ENCODE data around the gene EIF5. TPM values are rescaled to one million over a fixed set of nuclear protein-coding genes. Genes with fewer than 3 reads are reported as not detected.

Gene EIF5
- total and polyA plus RNA-seq, 3 experiments from 2014 or later, result 312 to 409 (median 394) TPM

DNA sequence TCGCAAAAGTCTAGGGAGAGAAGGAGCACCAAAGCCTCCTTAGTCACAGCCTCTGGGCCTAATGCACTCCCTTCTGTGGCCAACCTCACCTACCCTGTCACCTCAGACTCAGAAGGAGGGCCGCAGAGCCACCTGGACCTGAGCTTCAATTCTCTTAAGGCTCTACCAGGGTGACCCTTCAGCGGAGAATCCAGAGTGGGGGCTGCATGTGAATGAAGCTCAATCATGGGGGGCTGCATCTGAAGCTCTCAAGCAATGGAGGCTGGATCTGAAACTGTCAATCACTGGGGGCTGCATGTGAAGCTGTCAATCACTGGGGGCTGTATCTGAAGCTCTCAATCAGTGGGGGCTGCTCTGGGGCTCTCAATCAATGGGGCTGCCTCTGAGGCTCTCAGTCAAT, 43.1 kb upstream of the EIF5 start:
- Histone ChIP-seq H3K36me3 (ENCODE audit: insufficient read depth, low read length) (no peaks in the 10 kb centered on the region), H3K4me1 (ENCODE audit: insufficient read depth, low read length) (no peaks in the 10 kb centered on the region), H3K27ac (ENCODE audit: low read depth, low read length) (no peak overlapping the region), H3K4me3 (ENCODE audit: low read length) (no peak overlapping the region), H3K27me3 (ENCODE audit: insufficient read depth, low read length, poor library complexity, severe bottlenecking) (no peaks in the 10 kb centered on the region), H3K9me3 (ENCODE audit: low read length) (no peaks in the 10 kb centered on the region)
- no peak for DNase-seq
- Mint-ChIP-seq H3K4me1 (no peaks in the 10 kb centered on the region), H3K27ac (no peak overlapping the region), H3K36me3 (no peaks in the 10 kb centered on the region), H3K4me3 (no peak overlapping the region), H3K27me3 (peaks cover 4 to 29% of the 10 kb centered on the region in 2 donors), H3K9me3 (no peaks in the 10 kb centered on the region)
- CTCF ChIA-PET, result interaction anchor here (1.5 to 1.7 kb wide), 3 partner anchors 10 to 597 kb away, joined by 4 to 12 read pairs (median 6); no protein-coding TSS in a partner anchor
- POLR2A ChIA-PET, result no interaction called here

DNA sequence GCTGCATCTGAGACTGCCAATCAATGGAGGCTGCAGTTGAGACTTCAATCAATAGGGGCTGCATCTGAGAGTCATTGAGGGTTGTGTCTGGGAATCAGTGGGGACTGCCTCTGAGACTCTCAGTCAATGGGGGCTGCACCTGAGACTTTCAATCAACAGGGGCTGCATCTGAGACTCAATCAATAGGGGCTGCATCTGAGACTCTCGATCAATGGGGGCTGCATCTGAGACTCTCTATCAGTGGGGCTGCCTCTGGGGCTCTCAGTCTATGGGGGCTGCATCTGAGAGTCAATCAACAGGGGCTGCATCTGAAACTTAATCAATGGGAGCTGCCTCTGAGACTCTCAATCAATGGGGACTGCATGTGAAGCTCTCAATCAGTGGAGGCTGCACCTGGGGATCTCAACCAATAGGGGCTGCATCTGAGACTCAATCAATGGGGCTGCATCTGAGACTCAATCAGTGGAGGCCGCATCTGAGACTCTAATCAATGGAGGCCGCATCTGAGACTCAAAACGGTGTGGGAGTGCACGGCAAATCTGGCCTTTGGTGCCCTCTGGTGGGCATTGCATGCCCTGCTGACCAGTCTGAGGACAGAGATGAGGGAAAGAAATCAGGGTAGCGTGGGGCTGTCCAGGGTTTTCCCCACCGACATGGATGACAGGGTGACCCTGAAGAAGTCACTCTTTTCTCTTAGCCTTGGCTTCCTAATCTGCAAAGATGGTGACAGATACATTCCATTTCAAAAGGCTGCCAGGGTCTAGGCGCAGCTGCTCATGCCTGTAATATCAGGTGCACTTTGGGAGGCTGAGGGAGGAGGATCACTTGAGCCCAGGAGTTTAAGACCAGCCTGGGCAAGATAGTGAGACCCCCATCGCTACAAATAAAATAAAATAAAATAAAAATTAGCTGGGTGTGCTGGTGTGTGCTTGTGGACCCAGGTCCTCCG, 41.3 kb upstream of the EIF5 start:
- H3K27me3 Mint-ChIP-seq, result peaks cover 3 to 16% of the 10 kb centered on the region in 2 donors
- H3K9me3 Mint-ChIP-seq, result no peaks in the 10 kb centered on the region
- no peaks in the 10 kb centered on the region for H3K4me1 ChIP-seq (ENCODE audit: insufficient read depth, low read length)
- CTCF ChIA-PET, result interaction anchor here (1.0 to 2.2 kb wide), 5 partner anchors 12 to 188 kb away, joined by 3 to 7 read pairs (median 5); no protein-coding TSS in a partner anchor
- no peak overlapping the region for H3K4me3 ChIP-seq (ENCODE audit: low read length)
- no peak overlapping the region for H3K4me3 Mint-ChIP-seq
- H3K27me3 ChIP-seq (ENCODE audit: insufficient read depth, low read length, poor library complexity, severe bottlenecking), result no peaks in the 10 kb centered on the region
- H3K27ac Mint-ChIP-seq, result no peak overlapping the region
- H3K36me3 Mint-ChIP-seq, result no peaks in the 10 kb centered on the region
- H3K27ac ChIP-seq (ENCODE audit: low read depth, low read length), result no peak overlapping the region
- H3K36me3 ChIP-seq (ENCODE audit: insufficient read depth, low read length), result no peaks in the 10 kb centered on the region
- H3K9me3 ChIP-seq (ENCODE audit: low read length), result no peaks in the 10 kb centered on the region
- no peaks in the 10 kb centered on the region for H3K4me1 Mint-ChIP-seq
- POLR2A ChIA-PET, result no interaction called here
- peak; percentile 45 to 73 (median 57) for DNase-seq

DNA sequence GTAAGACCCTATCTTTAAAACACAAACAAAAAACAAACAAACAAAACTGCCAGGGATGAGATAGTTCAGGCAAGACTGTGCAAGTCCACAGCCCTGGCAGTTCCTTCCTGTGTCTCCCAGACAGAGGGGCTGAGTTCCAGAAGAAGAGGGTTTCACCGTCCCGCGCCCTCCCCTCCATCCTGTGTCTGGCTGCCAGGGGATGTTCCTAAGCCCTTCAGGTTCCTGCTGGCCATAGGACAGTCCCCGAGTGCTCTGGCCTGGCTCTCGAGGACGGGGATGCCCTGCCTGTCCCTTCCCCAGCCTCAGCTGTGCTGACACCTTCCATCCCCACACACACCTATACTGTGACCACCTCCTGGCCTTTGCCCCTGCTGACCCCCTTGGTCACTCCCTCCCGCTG, 40.6 kb upstream of the EIF5 start:
- Mint-ChIP-seq H3K27ac (no peak overlapping the region), H3K4me3 (no peak overlapping the region), H3K9me3 (no peaks in the 10 kb centered on the region), H3K36me3 (no peaks in the 10 kb centered on the region), H3K27me3 (peaks cover 3 to 12% of the 10 kb centered on the region in 2 donors), H3K4me1 (no peaks in the 10 kb centered on the region)
- Histone ChIP-seq H3K27me3 (ENCODE audit: insufficient read depth, low read length, poor library complexity, severe bottlenecking) (no peaks in the 10 kb centered on the region), H3K4me3 (ENCODE audit: low read length) (no peak overlapping the region), H3K27ac (ENCODE audit: low read depth, low read length) (no peak overlapping the region), H3K36me3 (ENCODE audit: insufficient read depth, low read length) (no peaks in the 10 kb centered on the region), H3K9me3 (ENCODE audit: low read length) (no peaks in the 10 kb centered on the region), H3K4me1 (ENCODE audit: insufficient read depth, low read length) (no peaks in the 10 kb centered on the region)
- ChIA-PET CTCF (interaction anchor here (1.4 to 2.2 kb wide), 3 partner anchors 97 to 189 kb away, joined by 4 to 7 read pairs (median 5); no protein-coding TSS in a partner anchor), POLR2A (no interaction called here)
- no peak for DNase-seq

DNA sequence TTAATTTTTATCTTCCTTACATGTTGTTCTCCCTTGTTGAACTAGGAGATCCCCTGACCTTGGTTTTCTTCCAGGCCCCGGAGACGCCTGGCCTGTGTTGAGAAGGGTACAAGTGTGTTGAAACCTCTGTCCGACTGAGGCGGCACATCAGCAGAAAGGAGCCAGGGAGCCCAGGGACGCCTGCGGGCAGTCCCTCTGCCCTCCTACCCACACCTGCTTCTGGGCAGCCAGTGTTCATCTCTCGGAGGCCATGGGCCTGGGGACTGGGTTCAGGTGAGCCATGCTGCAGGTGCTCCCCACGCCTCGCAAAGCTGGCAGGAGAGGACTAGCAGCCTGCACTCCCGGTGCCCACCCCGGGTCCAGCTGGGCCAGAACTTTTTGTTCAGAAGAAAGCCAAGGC, 39.9 kb upstream of the EIF5 start:
- Histone ChIP-seq H3K27me3 (ENCODE audit: insufficient read depth, low read length, poor library complexity, severe bottlenecking) (no peaks in the 10 kb centered on the region), H3K36me3 (ENCODE audit: insufficient read depth, low read length) (no peaks in the 10 kb centered on the region), H3K4me3 (ENCODE audit: low read length) (no peak overlapping the region), H3K27ac (ENCODE audit: low read depth, low read length) (no peak overlapping the region), H3K9me3 (ENCODE audit: low read length) (no peaks in the 10 kb centered on the region), H3K4me1 (ENCODE audit: insufficient read depth, low read length) (no peaks in the 10 kb centered on the region)
- CTCF ChIA-PET, result interaction anchor here (0.6 to 1.2 kb wide), 3 partner anchors 12 to 600 kb away, joined by 3 to 5 read pairs (median 3); no protein-coding TSS in a partner anchor
- Mint-ChIP-seq H3K9me3 (no peaks in the 10 kb centered on the region), H3K4me1 (no peaks in the 10 kb centered on the region), H3K4me3 (no peak overlapping the region), H3K27ac (no peak overlapping the region), H3K36me3 (no peaks in the 10 kb centered on the region), H3K27me3 (peaks cover 3 to 8% of the 10 kb centered on the region in 2 donors)
- POLR2A ChIA-PET, result no interaction called here
- no peak for DNase-seq

DNA sequence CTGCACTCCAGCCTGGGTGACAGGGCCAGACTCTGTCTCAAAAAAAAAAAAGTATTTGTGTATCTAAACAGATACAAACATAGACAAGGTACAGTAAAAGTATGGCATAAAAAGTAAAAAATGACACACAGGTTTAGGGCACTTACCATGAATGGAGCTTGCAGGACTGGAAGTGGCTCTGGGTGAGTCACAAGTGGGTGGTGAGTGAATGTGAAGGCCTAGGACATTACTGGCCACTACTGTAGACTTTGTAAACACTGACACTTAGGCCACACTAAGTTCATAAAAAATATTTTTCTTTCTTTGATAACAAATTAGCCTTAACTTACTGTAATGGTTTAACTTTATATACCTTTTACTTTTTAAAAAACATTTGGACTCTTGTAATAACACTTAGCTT, 38.0 kb upstream of the EIF5 start:
- H3K4me1 Mint-ChIP-seq, result no peaks in the 10 kb centered on the region
- Histone ChIP-seq H3K4me3 (ENCODE audit: low read length) (no peak overlapping the region), H3K27me3 (ENCODE audit: insufficient read depth, low read length, poor library complexity, severe bottlenecking) (no peaks in the 10 kb centered on the region), H3K27ac (ENCODE audit: low read depth, low read length) (no peak overlapping the region), H3K4me1 (ENCODE audit: insufficient read depth, low read length) (no peaks in the 10 kb centered on the region), H3K36me3 (ENCODE audit: insufficient read depth, low read length) (no peaks in the 10 kb centered on the region), H3K9me3 (ENCODE audit: low read length) (no peaks in the 10 kb centered on the region)
- H3K27me3 Mint-ChIP-seq, result peaks cover 3 to 5% of the 10 kb centered on the region in 2 donors
- H3K36me3 Mint-ChIP-seq, result no peaks in the 10 kb centered on the region
- no peaks in the 10 kb centered on the region for H3K9me3 Mint-ChIP-seq
- no peak overlapping the region for H3K4me3 Mint-ChIP-seq
- no peak for DNase-seq
- ChIA-PET POLR2A (no interaction called here), CTCF (no interaction called here)
- no peak overlapping the region for H3K27ac Mint-ChIP-seq

DNA sequence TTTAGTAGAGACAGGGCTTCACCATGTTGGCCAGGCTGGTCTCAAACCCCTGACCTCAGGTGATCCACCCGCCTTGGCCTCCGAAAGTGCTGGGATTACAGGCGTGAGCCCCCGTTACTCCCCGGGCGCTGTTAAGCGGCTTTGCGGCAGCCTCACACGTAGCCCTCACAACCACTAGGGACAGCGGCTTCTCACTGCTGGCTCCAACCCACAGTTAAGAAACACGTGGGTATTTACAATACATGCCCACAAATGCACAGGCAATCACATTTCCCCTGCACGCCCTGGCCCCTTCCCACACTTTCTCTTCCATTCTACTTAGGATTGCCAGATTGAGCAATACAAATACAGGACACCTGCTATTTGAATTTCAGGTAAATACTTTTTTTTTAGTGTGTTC, 37.0 kb upstream of the EIF5 start:
- no peaks in the 10 kb centered on the region for H3K4me1 Mint-ChIP-seq
- H3K4me1 ChIP-seq (ENCODE audit: insufficient read depth, low read length), result no peaks in the 10 kb centered on the region
- no peaks in the 10 kb centered on the region for H3K36me3 ChIP-seq (ENCODE audit: insufficient read depth, low read length)
- H3K4me3 ChIP-seq (ENCODE audit: low read length), result no peak overlapping the region
- no peaks in the 10 kb centered on the region for H3K9me3 ChIP-seq (ENCODE audit: low read length)
- no peaks in the 10 kb centered on the region for H3K36me3 Mint-ChIP-seq
- ChIA-PET CTCF (no interaction called here), POLR2A (no interaction called here)
- H3K27me3 Mint-ChIP-seq, result peaks cover 3 to 8% of the 10 kb centered on the region in 2 donors
- no peak overlapping the region for H3K27ac Mint-ChIP-seq
- no peaks in the 10 kb centered on the region for H3K27me3 ChIP-seq (ENCODE audit: insufficient read depth, low read length, poor library complexity, severe bottlenecking)
- no peak overlapping the region for H3K27ac ChIP-seq (ENCODE audit: low read depth, low read length)
- no peak for DNase-seq
- H3K9me3 Mint-ChIP-seq, result no peaks in the 10 kb centered on the region
- no peak overlapping the region for H3K4me3 Mint-ChIP-seq

DNA sequence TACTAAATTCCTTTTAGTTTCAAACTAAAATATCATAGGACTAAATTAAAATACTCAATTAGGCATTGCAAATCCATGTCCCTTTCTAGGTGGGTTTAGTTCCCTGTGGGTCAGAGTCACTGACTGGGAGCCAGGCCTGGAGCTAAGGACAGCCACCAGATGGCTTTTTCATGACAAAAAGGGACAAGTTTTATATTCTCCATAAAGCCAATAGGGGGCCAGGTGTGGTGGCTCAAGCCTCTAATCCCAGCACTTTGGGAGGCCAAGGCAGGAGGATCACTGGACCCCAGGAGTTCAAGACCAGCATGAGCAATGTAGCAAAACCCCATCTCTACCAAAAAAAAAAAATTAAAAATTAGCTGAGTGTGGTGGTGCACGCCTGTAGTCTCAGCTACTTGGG, 35.4 kb upstream of the EIF5 start:
- no peak overlapping the region for H3K4me3 Mint-ChIP-seq
- ChIA-PET POLR2A (no interaction called here), CTCF (no interaction called here)
- Histone ChIP-seq H3K9me3 (ENCODE audit: low read length) (no peaks in the 10 kb centered on the region), H3K4me1 (ENCODE audit: insufficient read depth, low read length) (no peaks in the 10 kb centered on the region), H3K27me3 (ENCODE audit: insufficient read depth, low read length, poor library complexity, severe bottlenecking) (no peaks in the 10 kb centered on the region), H3K4me3 (ENCODE audit: low read length) (no peak overlapping the region), H3K36me3 (ENCODE audit: insufficient read depth, low read length) (no peaks in the 10 kb centered on the region), H3K27ac (ENCODE audit: low read depth, low read length) (no peak overlapping the region)
- H3K27ac Mint-ChIP-seq, result no peak overlapping the region
- peaks cover 3 to 8% of the 10 kb centered on the region in 2 donors for H3K27me3 Mint-ChIP-seq
- H3K4me1 Mint-ChIP-seq, result no peaks in the 10 kb centered on the region
- no peak for DNase-seq
- H3K36me3 Mint-ChIP-seq, result no peaks in the 10 kb centered on the region
- no peaks in the 10 kb centered on the region for H3K9me3 Mint-ChIP-seq

DNA sequence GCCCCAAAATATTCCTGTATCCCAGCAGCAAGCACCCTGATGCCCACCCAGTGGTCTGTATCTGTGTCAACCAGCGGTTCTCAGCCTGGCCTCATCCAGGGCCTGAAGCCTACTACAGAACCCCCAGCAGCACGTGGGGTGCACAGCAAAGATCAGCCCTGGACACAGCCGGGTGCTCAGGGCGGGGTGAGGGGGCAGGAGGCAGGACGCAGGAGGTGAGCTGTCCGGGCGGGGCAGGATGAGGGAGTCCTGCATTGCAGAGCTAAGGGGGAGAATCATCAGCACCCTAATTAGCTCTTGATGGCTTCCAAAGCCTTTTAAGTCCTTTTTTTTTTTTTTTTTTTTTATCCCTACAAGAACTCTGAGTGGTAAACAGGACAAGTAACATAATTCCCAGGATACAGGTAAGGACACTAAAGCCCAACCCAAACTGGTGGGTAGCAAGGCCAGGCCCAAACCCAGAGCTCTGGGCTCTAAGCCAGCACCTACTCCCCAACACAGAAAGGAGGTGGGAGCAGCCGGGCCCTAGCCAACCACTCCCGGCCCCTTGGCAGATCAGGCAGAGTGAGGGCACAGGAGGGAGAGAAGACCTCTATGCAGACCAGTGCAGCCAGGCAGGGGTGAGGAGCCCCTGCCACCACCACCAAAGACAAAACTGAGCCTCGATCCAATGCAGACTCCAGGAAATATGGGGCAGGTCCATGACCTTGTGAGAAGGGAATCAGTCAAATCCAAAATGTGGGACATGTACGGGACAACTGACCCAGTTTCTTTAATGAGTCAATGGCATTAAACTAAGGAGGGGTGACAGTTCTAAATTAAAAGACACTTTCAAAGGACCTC, 32.3 kb upstream of the EIF5 start:
- no peaks in the 10 kb centered on the region for H3K4me1 Mint-ChIP-seq
- Histone ChIP-seq H3K27me3 (ENCODE audit: insufficient read depth, low read length, poor library complexity, severe bottlenecking) (no peaks in the 10 kb centered on the region), H3K9me3 (ENCODE audit: low read length) (no peaks in the 10 kb centered on the region), H3K27ac (ENCODE audit: low read depth, low read length) (no peak overlapping the region), H3K4me3 (ENCODE audit: low read length) (no peak overlapping the region), H3K4me1 (ENCODE audit: insufficient read depth, low read length) (no peaks in the 10 kb centered on the region), H3K36me3 (ENCODE audit: insufficient read depth, low read length) (no peaks in the 10 kb centered on the region)
- CTCF ChIA-PET, result no interaction called here
- H3K27ac Mint-ChIP-seq, result peak overlapping the region in 1 of 8 donors; percentile 89
- H3K9me3 Mint-ChIP-seq, result peaks cover 0 to 3% (median 0%) of the 10 kb centered on the region in 5 donors
- POLR2A ChIA-PET, result interaction anchor here (0.6 kb wide), 1 partner anchor 1257 kb away, joined by 8 read pairs; no protein-coding TSS in a partner anchor
- DNase-seq, result no peak
- H3K27me3 Mint-ChIP-seq, result peaks cover 5 to 10% of the 10 kb centered on the region in 2 donors
- H3K36me3 Mint-ChIP-seq, result no peaks in the 10 kb centered on the region
- H3K4me3 Mint-ChIP-seq, result no peak overlapping the region

Data from CD8-positive, alpha-beta memory T cell (primary cell).